ENCODE results near the gene WDFY2.

Gene WDFY2

GRCh38 chr13:51714663-51715168 lies 130.5 kb downstream of the WDFY2 start:
- DNase-seq: peak; percentile 30

DNA sequence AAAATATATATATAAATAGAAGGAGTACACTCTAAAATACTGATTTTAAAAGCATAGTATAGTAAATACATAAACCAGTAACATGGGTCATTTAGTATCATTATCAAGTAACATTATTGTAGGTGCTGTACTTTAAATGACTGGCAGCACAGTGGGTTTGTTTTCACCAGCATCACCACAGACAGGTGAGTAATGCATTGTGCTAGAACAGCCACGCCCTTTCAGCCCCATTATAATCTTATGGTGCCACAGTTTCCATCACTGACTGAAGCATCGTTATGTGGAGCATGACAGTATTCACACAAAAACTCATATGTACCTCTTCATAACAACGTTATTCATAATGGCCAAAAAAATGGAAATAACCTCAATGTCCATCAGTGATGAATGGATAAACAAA lies 131.4 kb downstream of the WDFY2 start:
- DNase-seq: no peak

DNA sequence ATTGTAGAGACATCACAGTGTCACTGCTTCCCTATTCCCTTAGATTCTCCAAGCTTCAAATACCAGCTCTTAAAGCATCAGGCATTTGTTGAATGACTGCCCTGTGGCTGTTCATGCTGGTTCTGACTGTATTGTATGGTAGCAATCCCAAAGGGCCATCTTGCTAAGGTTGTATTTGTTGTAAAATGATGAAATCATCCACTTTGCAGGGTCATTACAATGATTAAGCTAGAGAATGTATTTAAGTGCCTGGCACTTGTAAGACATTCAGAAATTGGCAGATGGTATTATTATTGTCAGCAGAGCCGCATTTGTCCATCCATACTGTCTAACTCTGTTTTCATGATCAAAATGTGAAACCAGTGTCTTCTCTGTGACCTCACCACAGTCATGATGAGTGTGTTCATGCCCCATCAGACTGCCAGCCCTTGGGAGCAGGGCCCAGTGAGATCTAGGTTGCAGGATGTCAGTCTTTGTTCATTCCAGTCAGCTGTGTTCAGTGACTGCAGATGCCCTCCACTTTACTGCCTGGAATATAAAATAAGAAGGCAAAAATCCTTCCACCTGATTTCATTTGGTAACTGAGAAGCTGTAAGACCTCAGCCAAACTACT lies 133.6 kb downstream of the WDFY2 start:
- no peak for DNase-seq

DNA sequence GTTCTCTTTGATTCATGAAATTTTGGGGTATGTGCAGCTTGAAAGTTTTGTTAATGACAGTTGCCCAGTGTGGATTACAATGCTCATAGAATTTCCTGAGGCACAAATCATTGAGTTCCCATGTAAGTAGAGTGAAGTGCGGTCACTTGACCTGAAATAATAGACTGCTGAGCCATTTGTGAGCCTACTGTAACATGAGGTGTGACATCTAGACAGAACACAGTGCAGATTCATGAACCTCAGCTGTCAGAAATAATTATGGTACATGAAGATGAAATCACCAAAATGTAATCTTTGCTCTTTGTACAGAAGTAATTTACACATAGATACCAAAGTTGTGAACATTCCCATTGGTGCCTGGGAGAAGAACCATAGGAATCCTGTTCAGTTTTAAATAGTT lies 135.1 kb downstream of the WDFY2 start:
- no peak for DNase-seq

- no peak for DNase-seq
Observed at GRCh38 chr13:51721496-51721895, 137.2 kb downstream of the WDFY2 start.

GRCh38 chr13:51723529-51723928 lies 139.3 kb downstream of the WDFY2 start:
- DNase-seq: no peak

DNA sequence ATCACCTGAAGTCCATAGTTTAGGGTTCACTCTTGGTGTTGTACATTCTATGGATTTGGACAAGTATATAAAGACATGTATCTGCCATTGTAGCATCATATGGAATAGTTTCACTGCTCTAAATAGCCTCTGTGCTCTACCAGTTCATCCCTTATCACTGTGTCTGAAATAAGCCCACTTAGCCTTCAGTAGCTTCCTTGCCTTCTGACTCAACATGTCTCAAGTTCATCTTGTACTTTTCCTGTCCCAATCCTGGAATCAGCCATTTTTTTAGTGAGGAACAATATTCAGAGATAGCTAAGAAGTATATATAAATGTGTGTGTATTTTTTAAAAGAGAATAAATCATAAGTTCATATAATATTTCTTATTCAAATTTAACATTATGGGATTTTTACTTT lies 140.5 kb downstream of the WDFY2 start:
- no peak for DNase-seq

- DNase-seq: peak; percentile 43
Observed at GRCh38 chr13:51726446-51727193, 142.4 kb downstream of the WDFY2 start.

DNA sequence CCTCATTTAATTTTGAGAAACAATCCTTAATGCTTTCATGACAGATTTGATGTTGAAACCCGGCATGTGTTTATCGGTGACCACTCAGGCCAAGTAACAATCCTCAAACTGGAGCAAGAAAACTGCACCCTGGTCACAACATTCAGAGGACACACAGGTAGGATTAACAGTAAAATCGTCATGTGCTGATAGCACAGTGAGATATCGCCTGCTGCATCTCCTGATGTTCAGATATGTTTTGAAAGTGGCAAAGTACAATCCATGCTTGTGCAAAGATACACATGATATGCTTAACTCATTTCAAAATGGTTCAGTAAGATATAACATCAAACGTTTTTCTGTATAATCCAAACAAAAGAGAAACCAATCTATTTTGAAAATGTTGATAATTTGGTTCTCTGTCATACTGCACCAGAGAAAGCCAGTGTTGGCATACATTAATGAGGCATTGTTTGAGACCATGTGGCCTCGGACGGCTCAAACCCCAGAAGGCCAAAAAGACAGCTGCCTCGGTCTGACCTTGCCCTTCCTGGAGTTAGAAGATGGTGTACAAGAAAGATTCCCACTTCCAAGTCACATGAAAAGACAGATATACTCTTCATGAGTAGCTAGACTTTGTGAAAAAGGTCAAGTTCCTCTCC lies 143.5 kb downstream of the WDFY2 start:
- DNase-seq: no peak

DNA sequence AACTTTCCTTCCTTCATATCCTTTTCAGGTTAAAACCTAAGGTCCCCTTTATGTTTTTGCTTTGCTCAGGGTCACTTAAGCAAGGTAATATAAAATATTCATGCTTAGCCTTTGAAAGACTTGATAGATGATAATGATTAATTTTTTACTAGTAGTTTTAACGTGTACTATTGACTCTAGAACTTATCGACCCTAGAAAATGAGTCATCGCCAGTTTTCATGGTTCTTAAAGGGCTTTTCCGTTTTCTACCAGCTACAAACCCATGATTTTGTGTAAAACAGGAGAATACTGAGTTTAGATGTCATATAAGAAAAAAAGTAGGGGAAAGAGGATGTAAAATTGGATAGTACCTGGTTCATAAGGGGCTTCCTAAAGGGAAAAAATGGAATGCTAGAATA lies 144.0 kb downstream of the WDFY2 start:
- no peak for DNase-seq

DNA sequence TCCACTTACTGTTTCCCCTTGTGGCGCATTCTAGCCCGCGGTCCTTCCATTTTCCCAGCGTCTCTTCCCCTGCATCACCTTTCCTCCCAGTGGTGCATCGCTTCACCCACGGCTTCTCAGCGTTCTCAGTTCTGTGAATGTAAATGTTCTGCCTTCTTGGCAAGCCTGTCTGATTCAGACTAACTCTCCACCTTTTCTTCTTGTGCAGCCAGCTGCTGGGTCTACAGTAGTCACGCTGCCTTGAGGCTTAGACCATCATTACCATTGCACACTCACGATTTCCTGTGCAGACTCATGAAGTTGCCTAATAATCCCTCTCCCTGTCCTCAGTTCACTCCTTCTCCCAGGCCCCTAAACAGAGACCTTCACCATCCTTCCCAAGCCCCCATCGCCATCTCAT lies 144.7 kb downstream of the WDFY2 start:
- peak; percentile 21 for DNase-seq

DNA sequence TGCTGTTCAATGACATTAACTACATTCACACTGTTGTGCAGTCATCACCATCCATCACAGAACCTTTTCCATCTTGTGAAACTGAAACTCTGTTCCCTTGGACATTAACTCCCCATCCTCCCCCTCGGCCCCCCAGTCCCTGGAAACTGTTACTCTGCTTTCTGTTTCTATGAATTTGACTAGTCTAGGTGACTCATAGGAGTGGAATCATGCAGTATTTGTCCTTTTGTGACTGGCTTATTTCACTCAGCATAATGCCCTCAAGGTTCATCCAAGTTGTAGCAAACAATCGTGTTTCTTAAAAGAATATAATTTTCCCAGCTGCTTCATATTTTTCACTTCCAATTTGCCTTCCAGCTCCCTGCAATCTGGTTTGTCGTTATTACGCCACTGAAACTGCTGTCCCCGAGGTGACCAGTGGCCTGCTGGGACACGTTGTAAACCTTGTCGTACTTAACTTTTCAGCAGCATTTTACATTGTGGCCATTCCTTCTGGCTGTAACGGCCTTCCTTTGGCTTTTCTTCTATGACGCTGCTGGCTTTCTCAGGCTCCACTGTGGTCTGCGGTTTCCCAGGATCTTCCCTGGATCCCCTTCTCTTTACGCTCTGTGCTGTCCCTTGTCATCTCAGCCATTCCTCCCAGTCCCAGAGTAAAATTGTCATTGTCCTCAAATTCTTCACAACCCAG lies 145.7 kb downstream of the WDFY2 start:
- peak; percentile 54 for DNase-seq

- DNase-seq: no peak
Observed at GRCh38 chr13:51730927-51731326, 146.7 kb downstream of the WDFY2 start.

GRCh38 chr13:51731759-51732158 lies 147.5 kb downstream of the WDFY2 start:
- no peak for DNase-seq

GRCh38 chr13:51733374-51734298 lies 149.4 kb downstream of the WDFY2 start:
- DNase-seq: peak; percentile 35

GRCh38 chr13:51734786-51735185 lies 150.5 kb downstream of the WDFY2 start:
- no peak for DNase-seq

DNA sequence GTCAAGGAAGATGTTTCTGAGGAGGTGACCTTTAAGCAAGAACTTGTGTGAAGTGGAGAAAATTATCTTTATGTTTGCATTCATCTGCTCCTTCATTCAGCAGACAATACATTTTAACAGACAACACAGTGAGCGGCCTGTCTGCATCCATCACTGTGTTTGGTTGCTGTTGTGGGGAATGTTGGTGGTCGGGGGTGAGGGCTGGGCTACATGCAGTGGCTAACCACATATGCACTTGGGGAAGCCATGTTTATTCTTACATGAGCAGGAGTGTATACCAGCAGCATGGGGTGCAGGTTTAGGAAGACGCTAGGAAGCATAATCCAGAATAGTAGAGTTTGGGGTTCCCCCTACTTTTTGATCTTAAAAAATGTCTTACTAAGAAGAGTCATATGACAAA lies 153.3 kb downstream of the WDFY2 start:
- DNase-seq: no peak

GRCh38 chr13:51738226-51738905 lies 154.1 kb downstream of the WDFY2 start:
- DNase-seq: no peak

- DNase-seq: no peak
Observed at GRCh38 chr13:51739027-51739764, 154.9 kb downstream of the WDFY2 start.

- no peak for DNase-seq
Observed at GRCh38 chr13:51740698-51741097, 156.4 kb downstream of the WDFY2 start.

DNA sequence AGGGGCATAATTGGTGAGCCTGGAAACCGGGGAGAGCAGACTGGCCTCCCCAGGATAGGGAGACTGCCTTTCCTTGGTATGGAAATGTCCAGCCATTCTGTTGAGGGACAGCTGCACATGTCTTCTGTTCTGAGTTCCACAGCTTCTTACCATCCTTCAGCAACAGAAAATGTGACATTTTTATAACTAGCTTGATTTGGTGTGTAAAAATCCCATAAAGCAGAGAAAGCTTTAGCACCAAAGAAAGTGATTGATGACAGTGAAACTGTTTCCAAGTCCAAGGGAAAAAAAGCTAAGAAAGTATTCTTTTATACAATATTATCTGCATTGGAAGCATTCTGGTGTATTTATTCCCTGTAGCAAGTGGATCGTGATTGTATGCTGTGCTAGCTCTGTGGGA lies 157.8 kb downstream of the WDFY2 start:
- no peak for DNase-seq
